DND-41 (cell line): ENCODE measurements around the gene ANKFN1.

Experiments
- ATAC-seq: fragments of 200-7000 bp; cut with Tn5 transposase; 3 replicates; pipeline ENCODE4 v1.9.1; 2021; ENCODE audit warnings: low read depth; ENCODE audit not compliant: insufficient read depth
- DNase-seq: peaks from one replicate; pipeline ENCODE4 v3.0.0-alpha.2; 2020
- H2AFZ ChIP-seq: 2 replicates; pipeline ENCODE4 v1.6.0; 2012; ENCODE audit warnings: low read depth, low read length
- H3K27ac ChIP-seq: 2 replicates; pipeline ENCODE4 v1.5.1; 2012; ENCODE audit warnings: low read length, inconsistent platforms
- H3K27me3 ChIP-seq: fragments of 200-600 bp; sonication (generic); 2 replicates; pipeline ENCODE4 v1.6.0; 2012; ENCODE audit warnings: low read length, mild to moderate bottlenecking, inconsistent platforms; ENCODE audit not compliant: insufficient read depth, poor library complexity
- H3K36me3 ChIP-seq: 2 replicates; pipeline ENCODE4 v1.5.1; 2012; ENCODE audit warnings: low read length, inconsistent platforms; ENCODE audit not compliant: insufficient read depth
- H3K4me1 ChIP-seq: 2 replicates; pipeline ENCODE4 v1.5.1; 2012; ENCODE audit warnings: mild to moderate bottlenecking, low read length; ENCODE audit not compliant: insufficient read depth
- H3K4me2 ChIP-seq: 2 replicates; pipeline ENCODE4 v1.6.0; 2012; ENCODE audit warnings: mild to moderate bottlenecking, moderate library complexity, low read length, inconsistent platforms; ENCODE audit not compliant: insufficient read depth
- H3K4me3 ChIP-seq, 2 experiments: fragments of 200-600 bp in 1 of 2; shearing (Covaris generic) in 1 of 2; 2 replicates each; pipeline ENCODE4 v1.5.1; 2012 to 2016; ENCODE audit warnings: inconsistent platforms in 2 of 2, low read length in 2 of 2, mild to moderate bottlenecking in 2 of 2, low read depth in 1 of 2, moderate library complexity in 1 of 2
- H3K79me2 ChIP-seq: 2 replicates; pipeline ENCODE4 v1.6.0; 2012; ENCODE audit warnings: low read length, inconsistent platforms; ENCODE audit not compliant: insufficient read depth
- H3K9ac ChIP-seq: 2 replicates; pipeline ENCODE4 v1.6.0; 2012; ENCODE audit warnings: low read depth, mild to moderate bottlenecking, inconsistent platforms, low read length, moderate library complexity
- H3K9me3 ChIP-seq: 2 replicates; pipeline ENCODE4 v1.5.1; 2012; ENCODE audit warnings: low read length, moderate library complexity, mild to moderate bottlenecking, inconsistent platforms; ENCODE audit not compliant: insufficient read depth, severe bottlenecking
- H4K20me1 ChIP-seq: 2 replicates; pipeline ENCODE4 v1.6.0; 2012; ENCODE audit warnings: low read length; ENCODE audit not compliant: insufficient read depth
- CTCF ChIP-seq: IDR thresholded peaks from 2 replicates; pipeline ENCODE4 v1.5.1; 2012; ENCODE audit warnings: borderline replicate concordance, low read length, moderate library complexity, mild to moderate bottlenecking; ENCODE audit not compliant: poor library complexity, severe bottlenecking; ENCODE audit errors: extremely low read depth
- EZH2 ChIP-seq: IDR thresholded peaks from 3 replicates; pipeline ENCODE4 v1.6.1; 2012; ENCODE audit warnings: borderline replicate concordance, low read depth, mild to moderate bottlenecking, moderate library complexity, low read length, inconsistent platforms; ENCODE audit not compliant: severe bottlenecking

ANKFN1 gene

DNA sequence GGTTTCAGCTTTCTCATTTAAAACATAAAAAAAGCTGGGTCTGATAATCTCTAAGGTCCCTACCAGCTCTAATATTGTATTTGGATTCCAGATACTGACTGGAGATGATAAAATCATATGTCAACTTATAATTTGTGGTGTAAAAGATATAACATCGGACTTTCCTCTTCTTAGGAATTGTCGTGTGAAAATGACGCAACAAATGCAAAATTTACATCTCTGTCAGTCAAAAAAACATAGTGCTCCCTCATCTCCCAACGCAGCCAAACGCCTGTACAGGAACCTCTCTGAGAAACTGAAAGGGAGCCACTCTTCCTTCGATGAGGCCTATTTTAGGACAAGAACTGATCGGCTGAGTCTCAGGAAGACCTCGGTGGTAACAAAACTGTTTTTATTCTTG, 197.3 kb downstream of the ANKFN1 start:
- H4K20me1 ChIP-seq: no peaks in the 10 kb centered on the region
- H3K27ac ChIP-seq: no peak overlapping the region
- DNase-seq: no peak

DNA sequence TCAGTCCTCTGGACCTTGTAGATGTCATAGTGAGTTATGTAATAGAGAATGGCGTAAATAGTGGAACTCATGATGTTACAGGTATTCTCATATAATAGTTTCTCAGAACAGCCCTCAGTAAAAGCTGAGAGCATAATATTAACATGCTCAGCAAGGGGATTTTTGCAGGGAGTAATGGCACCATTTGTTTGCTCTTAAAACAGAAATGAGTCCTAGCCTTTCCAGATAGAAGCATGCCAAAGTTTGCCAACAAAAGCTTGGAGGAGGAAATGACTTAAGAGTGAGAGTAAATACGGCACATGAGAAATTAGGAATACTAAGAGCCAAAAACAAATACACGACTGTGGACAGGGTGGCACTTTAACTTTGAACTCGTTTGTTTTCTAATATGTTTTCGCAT, 198.4 kb downstream of the ANKFN1 start:
- H3K79me2 ChIP-seq: no peaks in the 10 kb centered on the region
- no peak for TF ChIP-seq EZH2
- TF ChIP-seq CTCF: no peak
- no peak overlapping the region for H3K4me2 ChIP-seq
- no peaks in the 10 kb centered on the region for H3K36me3 ChIP-seq
- no peak for ATAC-seq
- no peak overlapping the region for H2AFZ ChIP-seq
- H3K9ac ChIP-seq: no peak overlapping the region
- no peaks in the 10 kb centered on the region for H3K9me3 ChIP-seq
- no peaks in the 10 kb centered on the region for H3K27me3 ChIP-seq
- H3K4me3 ChIP-seq: no peak overlapping the region
- H3K4me1 ChIP-seq: no peaks in the 10 kb centered on the region
- no peak overlapping the region for H3K27ac ChIP-seq
- DNase-seq: no peak
- no peaks in the 10 kb centered on the region for H4K20me1 ChIP-seq

More for the DNA sequence above, 197.3 kb downstream of the ANKFN1 start:
- Histone ChIP-seq H2AFZ (no peak overlapping the region), H3K36me3 (no peaks in the 10 kb centered on the region), H3K27me3 (no peaks in the 10 kb centered on the region), H3K4me1 (no peaks in the 10 kb centered on the region), H3K9ac (no peak overlapping the region), H3K9me3 (no peaks in the 10 kb centered on the region), H3K4me2 (no peak overlapping the region), H3K4me3 (no peak overlapping the region), H3K79me2 (no peaks in the 10 kb centered on the region)
- TF ChIP-seq CTCF: no peak
- TF ChIP-seq EZH2: no peak
- ATAC-seq: no peak

DNA sequence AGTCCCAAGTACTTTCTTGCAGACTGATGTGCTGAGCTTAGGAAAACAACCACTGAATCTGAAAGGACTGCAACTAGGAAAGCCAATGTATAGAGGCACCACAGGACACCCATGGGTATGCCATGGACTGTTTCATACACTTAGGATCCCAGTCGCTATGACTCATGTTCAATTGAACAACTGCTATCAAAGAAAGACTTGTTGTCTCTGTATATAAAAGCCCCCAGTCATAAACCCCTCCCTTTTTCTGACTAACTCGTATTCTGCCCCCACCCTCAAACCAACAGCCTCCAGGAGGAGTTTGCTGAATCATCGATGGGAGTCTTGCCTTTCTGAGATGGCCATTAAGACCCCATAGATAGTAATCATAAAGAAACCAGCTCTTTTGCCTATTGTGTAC, 205.4 kb downstream of the ANKFN1 start:
- no peak overlapping the region for H3K9ac ChIP-seq
- H3K27ac ChIP-seq: no peak overlapping the region
- no peak for DNase-seq
- H3K4me1 ChIP-seq: no peaks in the 10 kb centered on the region
- H4K20me1 ChIP-seq: no peaks in the 10 kb centered on the region
- H3K27me3 ChIP-seq: no peaks in the 10 kb centered on the region
- no peak overlapping the region for H3K4me2 ChIP-seq
- H2AFZ ChIP-seq: no peak overlapping the region
- no peak overlapping the region for H3K4me3 ChIP-seq
- no peaks in the 10 kb centered on the region for H3K79me2 ChIP-seq
- H3K36me3 ChIP-seq: no peaks in the 10 kb centered on the region
- no peak for ATAC-seq
- H3K9me3 ChIP-seq: no peaks in the 10 kb centered on the region
- no peak for TF ChIP-seq EZH2
- no peak for TF ChIP-seq CTCF

GRCh38 chr17:56359518-56359917, 206.2 kb downstream of the ANKFN1 start:
- H2AFZ ChIP-seq: no peak overlapping the region
- H3K4me1 ChIP-seq: no peaks in the 10 kb centered on the region
- no peaks in the 10 kb centered on the region for H4K20me1 ChIP-seq
- no peak overlapping the region for H3K4me2 ChIP-seq
- H3K36me3 ChIP-seq: no peaks in the 10 kb centered on the region
- no peaks in the 10 kb centered on the region for H3K27me3 ChIP-seq
- H3K9me3 ChIP-seq: no peaks in the 10 kb centered on the region
- no peaks in the 10 kb centered on the region for H3K79me2 ChIP-seq
- ATAC-seq: no peak
- H3K9ac ChIP-seq: no peak overlapping the region
- TF ChIP-seq EZH2 (no peak), CTCF (no peak)
- H3K27ac ChIP-seq: no peak overlapping the region
- DNase-seq: no peak
- no peak overlapping the region for H3K4me3 ChIP-seq
